Measurements from ENCODE around the gene ESR2. TPM values are rescaled to one million over a fixed set of nuclear protein-coding genes. Genes with fewer than 3 reads are reported as not detected.

ESR2 gene
- total and polyA plus RNA-seq, 2 experiments from 2014 or later, result 1.00 TPM; not detected in 1

- WGBS (ENCODE audit: low lambda C conversion rate, missing lambda C conversion rate), result 93% methylated on average over 19 of the region's 21 CpGs
- no peak overlapping the region for H3K4me2 ChIP-seq
- H3K4me1 ChIP-seq (ENCODE audit: insufficient read depth), result peaks cover 14% of the 10 kb centered on the region
- no peak for TF ChIP-seq CTCF (IDR thresholded peaks at IDR 0.05; ENCODE audit: poor library complexity)
- TF ChIP-seq EZH2phosphoT487 (IDR thresholded peaks at IDR 0.05; ENCODE audit: low read depth, severe bottlenecking, unreplicated experiment), result no peak
- TF ChIP-seq EZH2 (IDR thresholded peaks at IDR 0.05; ENCODE audit: borderline replicate concordance), result no peak
- H3K9me3 ChIP-seq (ENCODE audit: low read depth), result no peaks in the 10 kb centered on the region
- H3K27me3 ChIP-seq, result no peaks in the 10 kb centered on the region
- no peak overlapping the region for H3K27ac ChIP-seq
- H2AFZ ChIP-seq, result no peak overlapping the region
- no peak for DNase-seq (ENCODE audit: low spot score)
- no peaks in the 10 kb centered on the region for H3K79me2 ChIP-seq
- no peaks in the 10 kb centered on the region for H3K36me3 ChIP-seq (replicated peaks; ENCODE audit: insufficient read depth, low read depth)
- no peaks in the 10 kb centered on the region for H4K20me1 ChIP-seq (ENCODE audit: insufficient read depth, poor library complexity, severe bottlenecking)
- no peaks in the 10 kb centered on the region for H3K9me2 ChIP-seq (replicated peaks; ENCODE audit: insufficient read depth)
- no peak overlapping the region for H3K4me3 ChIP-seq
Observed at GRCh38 chr14:64209444-64210131, 84.6 kb downstream of the ESR2 start.

DNA sequence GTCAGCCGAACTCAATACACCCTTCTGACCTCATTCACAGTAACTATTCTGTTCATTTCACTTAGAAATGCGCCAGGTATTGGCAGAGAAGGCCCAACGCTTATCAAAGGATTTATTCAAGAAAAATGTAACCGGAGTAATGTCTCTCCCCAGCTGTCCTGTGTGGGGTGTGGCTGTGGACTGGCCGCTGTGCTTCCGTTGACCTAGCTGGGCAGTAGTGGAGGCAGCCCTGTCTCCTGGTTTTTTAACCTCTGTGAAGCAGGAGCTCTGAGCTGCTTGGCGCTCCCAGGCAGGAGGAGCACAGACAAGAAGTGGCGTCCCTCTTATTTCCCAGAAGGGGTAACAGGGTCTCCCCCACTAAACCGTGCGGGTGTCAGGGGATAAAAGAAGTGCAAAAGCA is 85.2 kb downstream of the ESR2 start:
- Histone ChIP-seq H3K27me3 (no peaks in the 10 kb centered on the region), H3K27ac (no peak overlapping the region), H3K4me3 (no peak overlapping the region), H3K4me1 (ENCODE audit: insufficient read depth) (peaks cover 7% of the 10 kb centered on the region), H3K9me2 (replicated peaks; ENCODE audit: insufficient read depth) (no peaks in the 10 kb centered on the region), H3K36me3 (replicated peaks; ENCODE audit: insufficient read depth, low read depth) (no peaks in the 10 kb centered on the region), H2AFZ (no peak overlapping the region), H3K9me3 (ENCODE audit: low read depth) (no peaks in the 10 kb centered on the region), H4K20me1 (ENCODE audit: insufficient read depth, poor library complexity, severe bottlenecking) (no peaks in the 10 kb centered on the region), H3K79me2 (no peaks in the 10 kb centered on the region), H3K4me2 (no peak overlapping the region)
- 88% methylated on average over 10 of the region's 10 CpGs for WGBS (ENCODE audit: low lambda C conversion rate, missing lambda C conversion rate)
- DNase-seq (ENCODE audit: low spot score), result no peak
- no peak for TF ChIP-seq EZH2 (IDR thresholded peaks at IDR 0.05; ENCODE audit: borderline replicate concordance)
- no peak for TF ChIP-seq CTCF (IDR thresholded peaks at IDR 0.05; ENCODE audit: poor library complexity)

GRCh38 chr14:64208261-64208660 is 85.9 kb downstream of the ESR2 start:
- no peaks in the 10 kb centered on the region for H3K36me3 ChIP-seq (replicated peaks; ENCODE audit: insufficient read depth, low read depth)
- 87% methylated on average over 7 of the region's 7 CpGs for WGBS (ENCODE audit: low lambda C conversion rate, missing lambda C conversion rate)
- no peak overlapping the region for H3K27ac ChIP-seq

More at GRCh38 chr14:64208261-64208660, 85.9 kb downstream of the ESR2 start:
- Histone ChIP-seq H3K79me2 (no peaks in the 10 kb centered on the region), H3K9me2 (replicated peaks; ENCODE audit: insufficient read depth) (no peaks in the 10 kb centered on the region), H3K4me1 (ENCODE audit: insufficient read depth) (peaks cover under 1% of the 10 kb centered on the region), H3K4me3 (no peak overlapping the region), H3K9me3 (ENCODE audit: low read depth) (no peaks in the 10 kb centered on the region), H3K4me2 (no peak overlapping the region), H4K20me1 (ENCODE audit: insufficient read depth, poor library complexity, severe bottlenecking) (no peaks in the 10 kb centered on the region), H3K27me3 (no peaks in the 10 kb centered on the region), H2AFZ (no peak overlapping the region)
- DNase-seq (ENCODE audit: low spot score), result no peak
- TF ChIP-seq EZH2 (IDR thresholded peaks at IDR 0.05; ENCODE audit: borderline replicate concordance), result no peak
- TF ChIP-seq CTCF (IDR thresholded peaks at IDR 0.05; ENCODE audit: poor library complexity), result no peak
- TF ChIP-seq EZH2phosphoT487 (IDR thresholded peaks at IDR 0.05; ENCODE audit: low read depth, severe bottlenecking, unreplicated experiment), result no peak

All from hepatocyte (in vitro differentiated cells).